PC-3 (cell line): ENCODE results near the gene CRABP2.

Source experiments
- EZH2 ChIP-seq: fragments of 300-600 bp; sonication (generic); IDR thresholded peaks from one replicate; pipeline ENCODE4 v1.6.1; 2017; ENCODE audit warnings: antibody characterized with exemption, mild to moderate bottlenecking, low read length; ENCODE audit not compliant: unreplicated experiment
- EZH2phosphoT487 ChIP-seq: fragments of 300-600 bp; sonication (generic); IDR thresholded peaks from 2 replicates; pipeline ENCODE4 v1.6.1; 2018; ENCODE audit warnings: mild to moderate bottlenecking, antibody characterized with exemption, low read length, borderline replicate concordance
- TF ChIP-seq, protein P1 (sequence below): fragments of 300-600 bp; sonication (generic); conservative IDR thresholded peaks from 2 replicates; pipeline ENCODE4 v1.5.1; 2017; ENCODE audit warnings: antibody characterized with exemption, low read depth, mild to moderate bottlenecking, low read length

DNA sequence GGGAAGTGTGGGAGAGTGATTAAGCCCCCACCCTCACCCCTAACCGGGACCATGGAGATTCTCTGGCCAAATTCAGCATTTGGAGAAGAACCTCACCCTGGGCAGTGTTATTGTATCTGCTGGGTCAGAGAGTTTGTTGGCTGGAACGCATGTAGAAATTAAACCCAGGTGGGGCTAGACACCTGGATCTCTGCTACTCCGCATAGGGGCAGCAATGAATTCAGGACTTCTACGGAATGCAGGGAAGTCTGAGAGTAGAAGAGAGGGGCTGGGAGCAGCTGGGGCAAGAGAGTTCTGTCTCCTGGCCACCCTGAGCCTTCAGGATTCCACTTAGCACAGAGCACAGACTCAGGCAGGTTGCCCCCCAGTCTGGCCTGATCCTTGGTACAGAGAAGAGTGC, 3.6 kb upstream of the CRABP2 start:
- TF ChIP-seq EZH2 = no peak
- TF ChIP-seq, protein P1, sequence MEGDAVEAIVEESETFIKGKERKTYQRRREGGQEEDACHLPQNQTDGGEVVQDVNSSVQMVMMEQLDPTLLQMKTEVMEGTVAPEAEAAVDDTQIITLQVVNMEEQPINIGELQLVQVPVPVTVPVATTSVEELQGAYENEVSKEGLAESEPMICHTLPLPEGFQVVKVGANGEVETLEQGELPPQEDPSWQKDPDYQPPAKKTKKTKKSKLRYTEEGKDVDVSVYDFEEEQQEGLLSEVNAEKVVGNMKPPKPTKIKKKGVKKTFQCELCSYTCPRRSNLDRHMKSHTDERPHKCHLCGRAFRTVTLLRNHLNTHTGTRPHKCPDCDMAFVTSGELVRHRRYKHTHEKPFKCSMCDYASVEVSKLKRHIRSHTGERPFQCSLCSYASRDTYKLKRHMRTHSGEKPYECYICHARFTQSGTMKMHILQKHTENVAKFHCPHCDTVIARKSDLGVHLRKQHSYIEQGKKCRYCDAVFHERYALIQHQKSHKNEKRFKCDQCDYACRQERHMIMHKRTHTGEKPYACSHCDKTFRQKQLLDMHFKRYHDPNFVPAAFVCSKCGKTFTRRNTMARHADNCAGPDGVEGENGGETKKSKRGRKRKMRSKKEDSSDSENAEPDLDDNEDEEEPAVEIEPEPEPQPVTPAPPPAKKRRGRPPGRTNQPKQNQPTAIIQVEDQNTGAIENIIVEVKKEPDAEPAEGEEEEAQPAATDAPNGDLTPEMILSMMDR = no peak
- no peak for TF ChIP-seq EZH2phosphoT487
